ENCODE results near the gene SLC31A1.

The SLC31A1 gene

DNA sequence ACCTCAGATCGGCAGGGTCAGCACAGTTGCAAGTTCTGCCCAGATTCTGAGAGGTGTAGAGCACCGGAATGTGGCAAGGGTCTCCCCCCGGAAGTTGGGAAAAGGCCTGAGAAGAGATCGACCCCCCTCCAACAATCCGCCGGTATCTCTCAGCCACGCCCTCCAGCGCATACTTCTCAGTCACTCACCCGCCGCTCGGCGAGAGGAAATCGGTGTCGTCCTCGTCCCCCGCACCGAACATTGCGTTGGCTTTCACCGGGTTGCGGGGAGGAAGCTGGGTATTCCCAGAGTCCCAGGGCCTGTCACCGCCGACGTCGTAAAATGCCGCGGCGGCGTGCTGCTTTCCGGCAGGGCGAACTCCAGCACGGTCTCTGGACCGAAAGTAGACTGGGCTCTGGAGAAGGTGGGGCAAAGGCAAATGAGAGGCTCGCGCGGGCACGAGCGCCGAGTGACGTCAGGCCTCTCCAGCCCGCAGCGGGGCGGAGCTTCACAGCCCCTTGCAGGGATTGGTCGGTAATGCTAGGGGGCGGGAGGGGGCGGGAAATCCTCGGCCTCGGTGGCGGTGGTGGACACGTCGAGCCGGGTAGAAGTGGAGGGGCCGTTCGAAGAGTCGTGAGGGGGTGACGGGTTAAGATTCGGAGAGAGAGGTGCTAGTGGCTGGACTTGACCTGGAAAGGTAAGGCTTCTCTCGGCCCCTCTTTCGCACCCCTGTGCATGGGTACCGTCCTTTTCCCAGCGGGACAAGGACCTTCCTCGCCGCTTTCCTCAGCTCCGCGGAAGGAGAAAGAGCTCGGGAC, at the start of gene SLC31A1, which contains the start of gene FKBP15:
TSS of gene SLC31A1 (plus strand) at position 542 of the 797 bp plus-strand sequence. CDS start 34,605 bp downstream, outside the sequence.
TSS of gene FKBP15 (minus strand) at position 275 of the 797 bp plus-strand sequence. CDS start at position 241, 34 bp downstream.
- peak; percentile 94 for DNase-seq (ENCODE audit: low read depth)

DNA sequence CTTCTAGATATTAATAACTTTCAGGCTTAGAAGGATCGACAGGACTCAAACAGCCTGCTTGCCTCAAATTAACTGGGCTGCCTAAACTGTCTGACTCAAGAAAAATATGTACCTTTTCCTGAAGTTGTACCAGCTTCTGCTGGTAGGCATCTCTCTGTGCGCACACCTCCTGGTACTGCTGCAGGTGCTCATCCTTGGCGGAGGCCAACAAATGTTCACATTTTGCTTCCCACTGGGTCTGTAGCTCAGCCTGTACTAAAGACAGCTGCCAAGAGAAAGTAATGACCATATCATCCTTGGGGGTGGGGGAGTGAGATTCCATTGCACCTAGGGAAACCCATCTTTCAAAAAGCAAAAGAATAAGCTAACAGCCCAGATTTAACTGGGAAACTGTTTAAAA, 48.0 kb upstream of the SLC31A1 start:
- DNase-seq (ENCODE audit: low read depth), result no peak

DNA sequence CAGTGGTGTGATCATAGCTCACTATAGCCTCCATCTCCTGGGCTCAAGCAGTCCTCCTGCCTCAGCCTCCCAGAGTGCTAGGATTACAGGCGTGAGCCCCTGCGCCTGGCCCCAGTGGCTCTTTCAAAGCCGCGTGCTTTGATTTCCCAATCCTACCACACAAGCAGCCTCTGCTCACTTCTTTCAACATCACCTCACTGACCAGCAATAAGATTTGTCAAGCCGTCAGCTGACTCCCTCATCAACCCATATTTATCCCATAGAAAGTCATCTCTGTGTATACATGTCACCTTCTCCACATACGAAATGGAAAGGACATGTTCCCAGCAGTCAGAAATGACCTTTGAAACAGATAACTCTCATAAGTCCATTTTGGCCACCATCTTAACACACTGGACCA, 44.5 kb upstream of the SLC31A1 start:
- no peak for DNase-seq (ENCODE audit: low read depth)

DNA sequence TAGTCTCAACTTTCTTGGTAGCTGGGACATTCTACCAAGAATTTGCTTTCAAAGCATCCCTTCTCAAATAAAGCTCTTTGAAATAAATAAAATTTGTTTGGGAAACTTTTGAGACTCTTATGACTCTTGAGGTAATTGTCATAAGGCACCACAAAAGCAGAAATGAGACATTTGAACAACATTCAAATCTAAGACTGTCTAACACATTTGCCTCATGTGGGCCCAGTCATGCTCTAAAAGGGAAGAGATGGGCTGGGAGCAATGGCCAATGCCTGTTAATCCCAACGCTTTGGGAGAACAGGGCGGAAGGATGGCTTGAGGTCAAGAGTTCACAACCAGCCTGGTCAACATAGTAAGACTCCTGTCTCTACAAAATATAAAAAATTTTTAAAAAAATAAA, 44.1 kb upstream of the SLC31A1 start:
- DNase-seq (ENCODE audit: low read depth), result no peak

DNA sequence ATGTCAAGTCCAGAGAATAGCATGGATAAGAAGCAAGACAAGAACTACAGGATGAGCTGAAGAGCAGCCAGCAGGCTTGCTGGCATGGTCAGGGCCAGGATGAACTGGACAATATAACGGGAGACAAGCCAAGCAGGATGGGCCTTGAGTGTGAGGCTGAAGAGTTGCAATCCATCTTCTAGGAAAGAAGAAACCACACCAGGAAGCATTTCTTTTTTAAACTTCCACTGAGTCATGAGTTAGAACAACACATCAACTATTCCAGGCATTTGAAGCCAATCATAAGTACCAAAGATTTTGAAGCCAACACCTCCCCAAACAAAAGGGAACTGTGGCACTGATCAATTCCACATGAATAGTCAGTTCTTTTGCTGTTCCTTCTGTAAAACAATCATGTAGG, 43.3 kb upstream of the SLC31A1 start:
- DNase-seq (ENCODE audit: low read depth), result no peak

DNA sequence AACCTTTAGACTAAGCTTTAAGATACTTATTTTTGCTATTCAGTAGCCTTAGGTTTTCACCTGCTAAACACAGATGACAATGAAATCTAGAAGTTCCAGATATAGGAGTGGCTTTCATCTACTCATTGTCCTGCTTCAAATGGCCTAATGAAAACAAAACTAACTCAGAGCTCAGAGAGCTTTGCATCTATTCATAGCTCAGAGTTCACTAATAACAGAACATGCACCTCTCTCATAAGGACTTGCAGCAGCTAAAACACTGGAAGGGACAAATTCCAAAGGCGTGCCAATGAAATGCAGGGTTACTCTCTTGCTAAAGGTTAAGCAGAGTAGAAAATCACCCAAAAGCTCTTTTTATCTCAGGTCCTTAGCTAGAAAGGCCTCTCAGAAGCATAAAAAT, 41.5 kb upstream of the SLC31A1 start:
- DNase-seq (ENCODE audit: low read depth), result no peak

DNA sequence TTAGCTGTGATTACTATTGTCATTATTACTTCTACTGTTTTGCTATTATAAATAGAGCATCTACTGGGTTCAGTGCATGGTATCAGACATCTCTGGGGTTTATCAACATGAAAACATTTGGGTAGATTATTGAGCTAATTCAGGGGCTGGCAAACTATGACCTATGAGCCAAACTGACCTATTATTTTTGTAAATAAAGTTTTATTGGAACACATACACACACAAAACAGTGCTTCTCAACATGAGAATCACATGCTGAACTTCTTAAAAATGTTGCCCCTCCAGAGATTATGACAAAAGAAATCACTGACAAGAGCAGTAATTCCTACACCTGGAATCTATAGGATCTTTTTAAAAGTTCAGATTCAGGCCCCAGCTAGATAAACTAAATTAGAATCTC, 40.2 kb upstream of the SLC31A1 start:
- DNase-seq (ENCODE audit: low read depth), result no peak

DNA sequence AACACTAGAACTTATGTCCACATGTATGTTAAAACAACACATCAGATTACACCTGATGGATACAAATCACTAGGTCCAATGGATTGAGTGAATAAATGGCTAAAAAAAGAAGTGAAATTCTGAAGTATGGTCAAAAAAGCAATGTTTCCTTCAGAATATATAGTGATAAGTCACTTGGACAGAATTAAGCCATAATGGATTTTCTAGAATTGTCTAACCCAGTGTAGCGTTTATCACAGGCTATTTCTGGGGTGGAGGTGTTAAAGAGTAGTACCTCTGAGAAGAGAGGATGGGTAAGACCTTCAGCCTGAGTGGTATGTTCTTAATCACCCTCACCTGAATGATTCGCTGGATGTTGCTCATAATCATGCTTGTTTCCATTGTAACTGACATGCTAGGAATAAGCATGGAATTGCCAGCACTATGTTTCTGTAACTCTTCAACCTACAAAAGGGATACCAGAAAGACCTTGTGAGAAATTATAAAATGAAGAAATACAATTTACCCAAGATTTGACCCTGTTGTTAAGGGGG, 37.3 kb upstream of the SLC31A1 start:
- DNase-seq (ENCODE audit: low read depth), result no peak

DNA sequence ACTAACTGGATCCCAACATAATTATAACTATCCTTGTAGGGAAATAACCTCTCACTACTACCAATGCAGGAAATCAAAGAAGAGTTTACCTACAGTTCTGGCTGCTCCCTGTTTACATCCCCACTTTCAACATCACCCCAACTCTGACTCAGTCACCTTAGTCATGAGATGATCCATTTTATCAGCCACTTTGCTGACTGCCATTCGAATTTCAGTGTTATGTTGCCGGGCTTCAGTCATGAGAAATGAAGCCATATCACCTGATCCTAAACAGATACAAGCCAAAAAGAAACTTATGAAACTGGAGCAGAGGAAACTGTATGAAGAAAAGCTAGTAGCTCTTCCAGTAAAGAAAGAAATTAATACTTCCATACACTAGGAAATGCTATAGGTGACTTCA, 36.8 kb upstream of the SLC31A1 start:
- no peak for DNase-seq (ENCODE audit: low read depth)

DNA sequence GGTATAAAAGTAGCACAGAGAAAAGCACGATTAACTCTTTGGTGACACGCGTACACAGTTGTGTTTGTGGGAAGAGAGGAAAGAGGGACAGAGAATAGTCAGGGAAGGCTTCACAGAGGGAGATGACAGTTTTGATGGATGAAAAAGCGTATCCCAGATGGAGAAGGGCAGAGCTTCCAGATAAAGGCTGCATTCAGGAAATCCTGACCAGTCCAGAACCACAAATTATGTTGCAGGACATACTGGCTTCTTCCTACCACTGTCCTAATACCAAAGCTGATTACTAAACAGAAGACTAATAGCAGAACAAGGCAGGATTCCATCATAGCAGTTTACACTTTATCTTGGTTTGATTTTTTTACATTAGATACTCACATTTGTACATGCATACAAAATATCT, 36.1 kb upstream of the SLC31A1 start:
- no peak for DNase-seq (ENCODE audit: low read depth)

DNA sequence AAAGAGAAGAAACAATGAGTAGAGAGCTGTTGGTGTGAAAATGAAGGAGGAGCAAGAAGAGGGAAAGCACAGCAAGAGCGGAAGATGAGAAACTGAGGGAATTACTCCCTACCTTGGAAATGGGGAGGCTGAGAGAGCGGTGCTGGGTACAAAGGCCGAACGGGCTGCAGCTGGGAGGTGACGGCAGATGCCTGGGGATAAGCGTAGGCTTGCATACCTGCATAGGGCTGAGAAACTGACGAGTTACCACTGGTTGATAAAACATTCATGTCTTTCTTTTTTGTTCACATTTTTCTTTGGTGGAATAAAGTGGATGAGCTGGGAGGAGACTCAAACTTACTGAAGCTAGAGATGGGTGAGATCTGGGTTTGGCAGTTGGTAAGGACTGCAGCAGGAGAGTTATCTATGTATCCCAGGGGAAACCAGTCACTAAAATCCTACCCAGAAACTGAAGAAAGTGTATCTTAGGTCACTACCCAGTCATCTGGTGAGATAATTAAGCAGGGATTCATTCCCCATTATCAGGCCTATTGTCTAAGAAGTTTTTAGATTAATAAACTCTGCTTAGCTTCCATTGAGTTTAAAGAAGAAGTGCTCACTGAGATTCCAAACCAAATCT, 35.1 kb upstream of the SLC31A1 start:
- DNase-seq (ENCODE audit: low read depth), result no peak

DNA sequence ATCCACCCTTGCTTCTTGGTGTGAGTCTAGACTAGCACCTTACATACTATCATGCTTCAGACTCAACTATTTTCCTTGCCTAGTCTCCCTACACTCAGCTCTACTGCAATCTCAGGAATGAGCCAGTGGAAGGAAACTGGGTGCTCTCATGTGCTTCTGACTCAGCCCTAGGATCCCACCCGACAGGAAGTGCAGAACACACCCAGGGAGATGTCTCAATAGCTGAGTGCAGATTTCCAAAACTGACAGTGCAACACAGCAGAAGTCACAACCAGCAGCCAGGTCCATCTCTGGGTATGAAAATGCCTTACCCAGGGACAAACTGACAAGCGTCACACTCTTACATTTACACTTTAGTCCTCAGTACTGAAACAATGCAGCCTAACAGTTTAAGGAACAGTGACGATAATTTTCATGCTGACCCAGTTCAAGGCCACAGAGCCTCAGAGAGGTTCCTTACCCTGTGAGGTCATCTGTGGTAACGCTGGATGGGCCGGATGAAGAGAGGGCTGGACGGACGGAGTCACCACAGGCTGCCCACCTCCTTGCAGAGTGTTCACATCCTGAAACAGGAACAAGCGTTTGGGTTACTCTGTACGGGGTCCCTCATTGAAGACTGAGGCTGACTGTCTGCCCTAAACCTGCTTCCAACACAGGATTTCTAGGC, 33.3 kb upstream of the SLC31A1 start:
- no peak for DNase-seq (ENCODE audit: low read depth)

DNA sequence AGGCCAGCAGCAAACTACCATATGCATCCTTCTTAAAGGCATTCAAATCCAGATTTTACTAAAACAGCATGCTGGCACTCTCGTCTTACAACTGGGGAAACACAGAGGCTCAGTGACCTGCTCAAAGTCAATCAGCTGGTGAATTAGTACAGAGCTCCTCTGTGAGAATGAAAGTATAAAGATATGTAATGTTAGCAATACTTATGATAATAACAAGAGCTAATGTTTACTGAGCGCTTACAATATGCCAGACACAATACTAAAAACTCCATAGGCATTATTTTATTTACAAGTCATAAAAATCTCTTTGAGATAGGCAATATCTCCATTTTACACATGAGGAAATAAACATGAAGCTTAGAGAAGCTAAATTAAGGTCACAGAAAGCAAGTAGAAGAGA, 28.9 kb upstream of the SLC31A1 start:
- no peak for DNase-seq (ENCODE audit: low read depth)

DNA sequence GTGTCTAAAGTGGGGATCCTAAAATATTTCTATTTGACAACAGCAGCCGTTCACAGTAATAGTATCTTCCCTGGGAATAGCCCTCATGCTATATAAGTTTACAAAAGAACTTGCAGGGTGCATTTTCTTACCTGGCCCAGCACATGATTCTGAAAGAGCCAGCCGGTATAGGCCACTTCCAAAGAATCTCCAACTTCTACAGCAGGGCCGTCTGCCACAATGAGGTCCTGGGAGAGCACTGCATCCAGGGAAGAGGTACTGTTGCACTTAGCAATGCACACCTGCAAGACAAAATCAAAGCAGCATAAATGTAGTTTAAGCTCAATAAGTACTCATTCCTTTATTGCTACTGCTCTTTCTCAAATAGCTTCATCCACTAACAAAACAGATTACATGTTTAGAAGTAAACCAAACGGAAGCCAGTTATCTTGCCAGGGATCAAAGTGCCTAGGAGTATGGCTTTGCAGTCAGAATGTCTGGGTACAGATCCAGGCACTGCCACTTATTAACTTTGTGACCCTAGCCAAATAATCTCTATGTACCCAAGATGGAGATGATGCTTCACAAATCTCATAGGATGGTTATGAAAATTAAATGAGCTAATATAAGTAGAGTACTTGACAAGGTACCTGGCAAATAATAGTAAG, 21.5 kb upstream of the SLC31A1 start:
- DNase-seq (ENCODE audit: low read depth), result no peak

DNA sequence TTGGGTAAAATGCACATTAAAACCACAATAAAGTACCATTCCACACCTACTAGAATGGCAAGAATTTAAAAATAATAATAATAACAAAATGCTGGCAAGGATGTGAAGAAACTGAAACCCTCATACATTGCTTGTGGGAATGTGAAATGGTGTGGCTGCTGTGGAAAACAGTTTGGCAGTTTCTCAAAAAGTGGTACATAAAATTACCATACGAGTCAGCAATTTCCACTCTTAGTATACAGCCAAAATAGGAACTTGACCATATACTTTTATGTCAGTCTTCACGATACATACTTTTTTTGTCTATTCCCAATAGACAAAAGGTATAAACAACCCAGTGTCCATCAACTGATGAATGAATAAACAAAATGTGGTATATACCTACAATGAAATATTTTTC, 15.9 kb upstream of the SLC31A1 start:
- DNase-seq (ENCODE audit: low read depth), result no peak

DNA sequence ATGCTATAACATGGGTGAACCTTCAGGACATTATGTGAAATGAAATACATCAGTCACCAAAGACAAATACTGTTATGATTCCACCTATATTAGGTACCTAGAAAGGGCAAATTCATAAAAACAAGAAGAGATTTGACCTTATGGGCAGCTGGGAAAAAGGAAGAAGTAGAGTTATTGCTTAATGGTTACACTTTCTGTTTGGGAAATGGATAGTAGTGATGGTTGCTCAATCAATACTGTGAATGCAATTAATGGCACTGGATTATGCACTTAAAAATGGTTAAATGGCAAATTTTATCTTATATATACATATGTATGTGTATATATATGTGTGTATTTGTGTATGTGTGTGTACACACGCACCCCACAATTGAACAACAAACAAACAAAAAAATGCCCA, 15.5 kb upstream of the SLC31A1 start:
- no peak for DNase-seq (ENCODE audit: low read depth)

DNA sequence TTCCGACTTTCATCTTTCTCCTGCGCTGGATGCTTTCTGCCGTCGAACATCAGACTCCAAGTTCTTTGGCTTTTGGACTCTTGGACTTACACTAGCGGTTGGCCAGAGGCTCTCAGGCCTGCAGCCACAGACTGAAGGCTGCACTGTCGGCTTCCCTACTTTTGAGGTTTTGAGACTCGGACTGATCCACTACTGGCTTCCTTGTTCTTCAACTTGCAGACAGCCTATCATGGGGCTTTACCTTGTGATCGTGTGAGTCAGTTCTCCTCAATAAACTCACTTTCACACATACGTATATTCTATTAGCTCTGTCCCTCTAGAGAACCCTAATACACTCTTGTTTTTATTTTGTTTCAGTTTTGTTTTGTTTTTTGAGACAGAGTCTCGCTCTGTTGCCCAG, 10.5 kb upstream of the SLC31A1 start:
- no peak for DNase-seq (ENCODE audit: low read depth)

DNA sequence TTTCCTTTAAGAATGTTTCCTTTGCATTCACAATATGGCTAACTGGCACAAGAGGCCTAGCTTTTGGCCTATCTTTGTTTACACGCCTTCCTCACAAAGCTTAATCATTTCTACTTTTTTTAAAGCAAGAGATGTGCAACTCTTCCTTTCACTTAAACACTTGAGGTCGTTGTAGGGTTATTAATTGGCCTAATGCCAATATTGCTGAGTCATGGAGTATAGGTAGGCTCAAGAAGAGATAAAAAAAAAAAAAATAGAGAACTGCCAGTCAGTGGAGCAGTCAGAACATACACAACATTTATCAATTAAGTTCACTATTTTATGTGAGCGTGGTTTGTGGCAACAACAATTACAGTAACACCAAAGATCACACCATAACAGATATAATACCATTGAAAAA, 6.2 kb upstream of the SLC31A1 start:
- no peak for DNase-seq (ENCODE audit: low read depth)

DNA sequence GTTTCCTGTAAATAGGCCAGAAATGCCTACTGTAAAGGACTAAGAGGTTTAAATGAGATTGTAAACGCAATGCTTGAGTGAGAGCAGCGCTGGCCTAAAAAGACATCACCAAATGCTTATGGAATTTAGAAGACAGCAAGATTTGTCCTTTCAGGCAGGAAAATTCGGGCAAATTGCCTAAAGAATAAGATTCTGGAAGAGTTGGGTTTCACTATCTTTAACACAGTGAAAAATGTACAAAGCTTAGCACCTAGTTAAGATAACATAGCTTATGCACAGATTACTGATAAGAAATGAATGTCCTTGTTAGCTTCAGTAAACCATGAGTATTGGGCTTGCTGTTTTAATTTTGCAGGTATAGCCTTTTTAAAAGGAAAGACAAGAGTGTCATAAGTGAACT, 4.9 kb upstream of the SLC31A1 start:
- DNase-seq (ENCODE audit: low read depth), result no peak

DNA sequence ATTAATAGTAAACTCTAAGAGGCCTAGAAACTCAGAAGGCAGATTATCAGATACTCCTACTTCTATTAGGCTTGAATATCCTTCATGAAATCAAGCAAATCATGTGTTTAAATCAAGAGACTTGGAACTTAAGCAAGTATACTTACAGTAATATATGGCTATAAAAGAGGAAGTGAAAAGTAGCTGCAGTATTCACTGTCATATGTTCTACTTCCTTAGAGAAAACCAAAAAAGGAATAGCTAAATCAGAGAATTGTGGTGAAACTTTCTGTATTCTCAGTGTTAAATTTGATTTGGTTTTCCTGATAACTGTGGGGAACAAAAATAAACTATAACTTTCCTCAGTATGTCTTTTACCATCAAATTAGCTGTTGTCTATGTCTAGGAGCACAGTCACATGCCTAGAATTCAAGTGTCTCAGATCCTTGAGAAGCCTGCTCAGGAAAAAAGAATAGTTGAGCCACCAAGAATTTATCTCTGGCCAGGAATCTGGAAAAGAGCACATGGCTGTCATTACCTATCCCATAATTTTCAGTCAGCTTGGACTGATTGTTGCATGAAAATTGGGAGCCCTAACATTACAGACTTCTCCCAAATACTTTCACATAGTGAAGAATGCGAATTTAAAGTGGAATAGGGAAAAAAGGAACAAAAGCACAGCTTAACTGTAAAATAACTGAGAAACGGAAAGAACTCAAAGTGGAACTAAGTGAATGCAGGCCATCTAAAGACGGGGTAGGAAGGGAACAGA, 2.0 kb upstream of the SLC31A1 start:
- DNase-seq (ENCODE audit: low read depth), result no peak

DNA sequence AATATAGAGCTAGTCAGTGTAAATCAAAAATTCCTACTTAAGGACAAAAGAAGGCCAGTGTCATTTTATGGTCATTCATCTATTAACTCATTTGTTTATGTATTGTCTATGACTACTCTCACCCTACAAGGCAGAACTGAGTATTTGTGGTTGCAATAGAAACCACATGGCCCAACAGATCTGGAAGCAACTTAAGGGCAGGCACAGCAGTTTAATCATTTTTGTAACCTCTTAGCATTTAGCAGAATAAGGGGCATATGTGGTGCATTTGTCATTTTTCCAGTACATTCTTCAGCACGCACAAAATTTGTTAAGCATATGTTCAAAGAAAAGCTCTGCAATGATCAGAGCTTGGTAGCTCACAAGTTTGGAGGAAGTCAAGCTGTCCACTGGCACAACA, 1.4 kb upstream of the SLC31A1 start:
- DNase-seq (ENCODE audit: low read depth), result no peak
